Heart left ventricle (tissue), 16 donors: ENCODE results near the gene OLIG2. TPM values are rescaled to one million over a fixed set of nuclear protein-coding genes. Genes with fewer than 3 reads are reported as not detected.
A peak's percentile ranks its signal among the peaks of the same experiment; 100 is the strongest.

Experiments
- ATAC-seq, 4 donors: fragments of 200-7000 bp; cut with Tn5 transposase; one replicate each; pipeline ENCODE4 v1.9.1; 2020 to 2022; ENCODE audit warnings: moderate library complexity in 4 of 4, mild to moderate bottlenecking in 3 of 4, moderate number of reproducible peaks in 1 of 4
- DNase-seq, 5 donors: peaks; one replicate each; pipeline ENCODE4 v3.0.0-alpha.2; 2020
- H3K27ac ChIP-seq, 12 donors: fragments of 200-600 bp; sonication (generic) in 4 of 12; one replicate each; pipeline versions ENCODE4 v1.5.0 to v1.8.0; 2016 to 2022; ENCODE audit warnings: mild to moderate bottlenecking in 2 of 12
- H3K27me3 ChIP-seq, 9 donors: fragments of 200-600 bp; sonication (generic) in 2 of 9; one replicate each; pipeline versions ENCODE4 v1.5.1 to v1.8.0; 2016 to 2022; ENCODE audit warnings: mild to moderate bottlenecking in 3 of 9
- H3K36me3 ChIP-seq, 9 donors: fragments of 200-600 bp; sonication (generic) in 2 of 9; one replicate each; pipeline versions ENCODE4 v1.5.0 to v1.8.0; 2018 to 2022; ENCODE audit warnings: mild to moderate bottlenecking in 2 of 9
- H3K4me1 ChIP-seq, 12 donors: fragments of 200-600 bp; sonication (generic) in 4 of 12; one replicate each; pipeline versions ENCODE4 v1.5.0 to v1.8.0; 2016 to 2022; ENCODE audit warnings: mild to moderate bottlenecking in 3 of 12
- H3K4me3 ChIP-seq, 12 donors: fragments of 200-600 bp; sonication (generic) in 4 of 12; one replicate each; pipeline versions ENCODE4 v1.5.0 to v1.8.0; 2017 to 2022; ENCODE audit warnings: mild to moderate bottlenecking in 9 of 12, moderate library complexity in 4 of 12
- H3K9me3 ChIP-seq, 12 donors: fragments of 200-600 bp; sonication (generic) in 4 of 12; one replicate each; pipeline versions ENCODE4 v1.5.0 to v1.8.0; 2016 to 2022; ENCODE audit warnings: mild to moderate bottlenecking in 1 of 12
- CTCF ChIP-seq, 12 donors: fragments of 200-600 bp; sonication (generic) in 4 of 12; IDR thresholded peaks; one replicate each; pipeline versions ENCODE4 v1.5.0 to v1.8.0; 2018 to 2022; ENCODE audit warnings: antibody characterized with exemption in 12 of 12, mild to moderate bottlenecking in 5 of 12
- POLR2A ChIP-seq, 2 donors: fragments of 450-650 bp; IDR thresholded peaks; one replicate each; pipeline ENCODE4 v1.6.1; 2017; ENCODE audit warnings: antibody characterized with exemption in 2 of 2, mild to moderate bottlenecking in 2 of 2, moderate library complexity in 2 of 2
- WGBS, 4 donors: extraction: QIAGEN DNeasy Blood & Tissue Kit in 2 of 4; methylation state at CpG; one replicate each; pipeline versions ENCODE4 v1.1.5 to v1.1.7; 2013 to 2018; 5-methylcytosine and 5-hydroxymethylcytosine counted together
- intact Hi-C, 10 donors: fragments of 100-400 bp; cut with DNase I; formaldehyde crosslinking; loops; one replicate each; pipeline versions ENCODE4 v1.11.1 to v1.14.2; 2022
- polyA plus RNA-seq, 2 donors: library from polyadenylated mRNA; stranded (reverse); fragments of 200-250 nt; gene quantifications; one replicate each; pipeline ENCODE4 v1.2.3, GENCODE V29; 2013
- total RNA-seq, 9 donors: library from RNA; depleted of rRNA in 2 of 9; stranded (reverse); fragments of >200 nt in 2 of 9; fragmentation: NEBNext Ultra II Directional in 3 of 9; extraction: Animal tissue kit (Norgen Biotek cat#: 25700) in 3 of 9; gene quantifications; one replicate each; pipeline versions ENCODE4 v1.1.0 to v1.2.4, GENCODE V29; 2016 to 2023
- donor health status: ischemic (EF 13 %, LVEDD 7.1; RV severe dilation, severe dysfunction).
- donor health status: healthy with polysubstance abuse.
- donor health status: DM: no; HTN: yes; CAD: no.
- donor health status: DM: no; HTN: no; CAD: no.
- donor health status: ischemic (EF 25% LVEDD 6.9; RV normal size, moderate dysfunction).
- donor health status: ischemic (EF 25% LVEDD 5.7; RV mildly dilated, moderate dysfunction).
- donor health status: healthy.
- donor health status: DM: yes; HTN: yes; CAD: no.
- donor health status: ischemic (EF 35%, LVEDD 5.7; RV mildly dilated, moderate dysfunction).
- donor health status: nonischemic (EF 11% LVEDD 7.7; RV severe dilation, severe dysfunction).
- donor health status: DM: yes; HTN: yes; CAD: no.
- donor health status: PGD.
- donor health status: ischemic (EF 29% LVEDD 5.4; RV normal size, mild dysfunction).
- donor health status: nonischemic (EF 23%, LVEDD 6.1; RV moderate dilation, normal function).

The OLIG2 gene
- total and polyA plus RNA-seq, 11 donors: not detected

GRCh38 chr21:32990666-32991065, 35.1 kb upstream of the OLIG2 start:
- Histone ChIP-seq H3K4me3 (no peak overlapping the region), H3K4me1 (no peaks in the 10 kb centered on the region), H3K27ac (no peak overlapping the region), H3K27me3 (peaks cover 0 to 31% (median 3%) of the 10 kb centered on the region in 9 donors), H3K36me3 (no peaks in the 10 kb centered on the region), H3K9me3 (peaks cover 0 to 7% (median 0%) of the 10 kb centered on the region in 12 donors)
- DNase-seq (no peak), ATAC-seq (no peak)
- TF ChIP-seq POLR2A (IDR thresholded peaks at IDR 0.05): no peak
- no peak for TF ChIP-seq CTCF (IDR thresholded peaks at IDR 0.05)
- WGBS, 4 donors: 54 to 63% (median 61%) methylated on average over 6 of the region's 6 CpGs
- intact Hi-C loops: loop anchor here in 7 of 10 donors (5.0 to 10.0 kb wide), 6 partner anchors 134 to 454 kb away; no protein-coding TSS in a partner anchor

DNA sequence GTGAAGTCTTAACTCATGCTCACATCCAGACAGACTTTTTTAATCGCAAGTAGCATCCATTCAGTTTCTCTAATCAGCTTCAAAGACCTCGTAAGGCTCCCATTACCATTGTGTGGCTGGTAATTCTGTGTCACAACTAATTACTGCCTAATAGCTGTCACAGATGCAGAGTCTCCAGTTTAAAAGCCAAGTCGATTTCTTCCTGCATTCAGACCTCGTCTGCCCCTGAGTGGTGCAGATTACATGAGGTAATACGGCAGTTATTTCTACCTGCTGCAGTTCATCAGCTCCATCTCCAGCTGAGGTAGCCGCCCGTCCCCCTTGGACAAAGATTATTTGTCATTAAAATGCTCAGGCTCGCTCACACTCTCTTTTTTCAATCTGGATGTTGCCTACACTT, 34.4 kb upstream of the OLIG2 start:
- DNase-seq (no peak), ATAC-seq (no peak)
- intact Hi-C loops: loop anchor here in 7 of 10 donors (5.0 to 10.0 kb wide), 6 partner anchors 133 to 453 kb away; no protein-coding TSS in a partner anchor
- WGBS, 4 donors: 41 to 54% (median 49%) methylated on average over 8 of the region's 8 CpGs
- no peaks in the 10 kb centered on the region for H3K36me3 ChIP-seq
- no peaks in the 10 kb centered on the region for H3K4me1 ChIP-seq
- H3K4me3 ChIP-seq: no peak overlapping the region
- no peak overlapping the region for H3K27ac ChIP-seq
- peaks cover 0 to 31% (median 5%) of the 10 kb centered on the region in 9 donors for H3K27me3 ChIP-seq
- peaks cover 0 to 7% (median 0%) of the 10 kb centered on the region in 12 donors for H3K9me3 ChIP-seq
- TF ChIP-seq POLR2A (IDR thresholded peaks at IDR 0.05) (no peak), CTCF (IDR thresholded peaks at IDR 0.05) (no peak)

GRCh38 chr21:32993894-32994293, 31.8 kb upstream of the OLIG2 start:
- DNase-seq (no peak), ATAC-seq (no peak)
- H3K27ac ChIP-seq: no peak overlapping the region
- TF ChIP-seq POLR2A (IDR thresholded peaks at IDR 0.05) (no peak), CTCF (IDR thresholded peaks at IDR 0.05) (no peak)
- 59 to 84% (median 72%) methylated on average over 3 of the region's 3 CpGs for WGBS, 4 donors
- peaks cover 0 to 35% (median 2%) of the 10 kb centered on the region in 9 donors for H3K27me3 ChIP-seq
- intact Hi-C loops: loop anchor here in 8 of 10 donors (2.0 to 10.0 kb wide), 9 partner anchors 131 to 451 kb away; no protein-coding TSS in a partner anchor
- H3K4me3 ChIP-seq: no peak overlapping the region
- H3K9me3 ChIP-seq: no peaks in the 10 kb centered on the region
- H3K4me1 ChIP-seq: no peaks in the 10 kb centered on the region
- no peaks in the 10 kb centered on the region for H3K36me3 ChIP-seq

- Histone ChIP-seq H3K9me3 (no peaks in the 10 kb centered on the region), H3K4me3 (no peak overlapping the region), H3K4me1 (no peaks in the 10 kb centered on the region), H3K36me3 (no peaks in the 10 kb centered on the region), H3K27ac (no peak overlapping the region), H3K27me3 (peaks cover 0 to 33% (median 2%) of the 10 kb centered on the region in 9 donors)
- TF ChIP-seq CTCF (IDR thresholded peaks at IDR 0.05) (peak in 9 of 12 donors; percentile 24 to 46 (median 38)), POLR2A (IDR thresholded peaks at IDR 0.05) (no peak)
- ATAC-seq (no peak), DNase-seq (no peak)
- 41 to 48% (median 43%) methylated on average over 3 of the region's 3 CpGs for WGBS, 4 donors
- intact Hi-C loops: loop anchor here in 8 of 10 donors (2.0 to 10.0 kb wide), 8 partner anchors 130 to 450 kb away; no protein-coding TSS in a partner anchor
These were observed 31.4 kb upstream of the OLIG2 start for GRCh38 chr21:32994305-32994704.
